ENCODE measurements around the gene ITFG2.
"Not testable (repeated sequence)": the region's sequence is repeated elsewhere in the genome, so short reads cannot be mapped to it uniquely, and the experiment has no call there.

The ITFG2 gene

GRCh38 chr12:2864198-2864597, 51.7 kb downstream of the ITFG2 start:
- DNase-seq = no peak

- DNase-seq = not testable (repeated sequence)
These were observed 56.6 kb downstream of the ITFG2 start for GRCh38 chr12:2868986-2869632.

Data from NCI-H1436 treated with DMSO at 0.1 percent for 48 hours (cell line).